Raji (cell line): ENCODE data around the gene PRPF40A.

ENCODE experiments used
- POLR2A ChIP-seq: IDR thresholded peaks from 2 replicates; pipeline ENCODE4 v1.6.1; 2011; ENCODE audit warnings: low read depth, low read length, control low read depth; ENCODE audit not compliant: insufficient read depth

PRPF40A gene

GRCh38 chr2:152638590-152638989 is 78.7 kb downstream of the PRPF40A start:
- no peak for TF ChIP-seq POLR2A

- TF ChIP-seq POLR2A, result no peak
These were observed 79.2 kb downstream of the PRPF40A start for GRCh38 chr2:152638056-152638455.

- no peak for TF ChIP-seq POLR2A
These were observed 80.0 kb downstream of the PRPF40A start for GRCh38 chr2:152637251-152637650.

GRCh38 chr2:152635635-152636298 is 81.5 kb downstream of the PRPF40A start:
- no peak for TF ChIP-seq POLR2A

GRCh38 chr2:152632736-152633135 is 84.5 kb downstream of the PRPF40A start:
- no peak for TF ChIP-seq POLR2A

- TF ChIP-seq POLR2A, result no peak
These were observed 86.8 kb downstream of the PRPF40A start for GRCh38 chr2:152630466-152630865.

GRCh38 chr2:152629202-152629601 is 88.1 kb downstream of the PRPF40A start:
- no peak for TF ChIP-seq POLR2A

- no peak for TF ChIP-seq POLR2A
These were observed 89.8 kb downstream of the PRPF40A start for GRCh38 chr2:152627351-152627957.

GRCh38 chr2:152626911-152627339 is 90.3 kb downstream of the PRPF40A start:
- no peak for TF ChIP-seq POLR2A

- TF ChIP-seq POLR2A, result no peak
These were observed 92.5 kb downstream of the PRPF40A start for GRCh38 chr2:152624805-152625204.

- no peak for TF ChIP-seq POLR2A
These were observed 93.5 kb downstream of the PRPF40A start for GRCh38 chr2:152623775-152624174.

GRCh38 chr2:152623076-152623740 is 94.1 kb downstream of the PRPF40A start:
- TF ChIP-seq POLR2A, result no peak

GRCh38 chr2:152622219-152622618 is 95.0 kb downstream of the PRPF40A start:
- TF ChIP-seq POLR2A, result no peak

- TF ChIP-seq POLR2A, result no peak
These were observed 96.3 kb downstream of the PRPF40A start for GRCh38 chr2:152620985-152621384.

GRCh38 chr2:152620208-152620607 is 97.1 kb downstream of the PRPF40A start:
- TF ChIP-seq POLR2A, result no peak

GRCh38 chr2:152618193-152618564 is 99.1 kb downstream of the PRPF40A start:
- no peak for TF ChIP-seq POLR2A
